Left ventricle myocardium inferior (tissue), 1 donor: ENCODE measurements around the gene DSCAML1. TPM values are rescaled to one million over a fixed set of nuclear protein-coding genes. Genes with fewer than 3 reads are reported as not detected.

Experiments
- DNase-seq: peaks from one replicate; pipeline ENCODE4 v3.0.0-alpha.2; 2020
- H3K27ac ChIP-seq: fragments of 200-600 bp; replicated peaks from 2 replicates; pipeline ENCODE4 v1.8.0; 2021
- H3K27me3 ChIP-seq: fragments of 200-600 bp; 2 replicates; pipeline ENCODE4 v1.8.0; 2021; ENCODE audit warnings: low read depth
- H3K36me3 ChIP-seq: fragments of 200-600 bp; 2 replicates; pipeline ENCODE4 v1.8.0; 2021
- H3K4me1 ChIP-seq: fragments of 200-600 bp; 2 replicates; pipeline ENCODE4 v1.8.0; 2021
- H3K4me3 ChIP-seq: fragments of 200-600 bp; 2 replicates; pipeline ENCODE4 v1.8.0; 2021; ENCODE audit warnings: mild to moderate bottlenecking, moderate library complexity
- H3K9me3 ChIP-seq: fragments of 200-600 bp; replicated peaks from 2 replicates; pipeline ENCODE4 v1.8.0; 2021
- CTCF ChIP-seq: fragments of 200-600 bp; IDR thresholded peaks from 2 replicates; pipeline ENCODE4 v1.8.0; 2021; ENCODE audit warnings: antibody characterized with exemption, mild to moderate bottlenecking, borderline replicate concordance
- intact Hi-C: fragments of 100-400 bp; cut with micrococcal nuclease; formaldehyde crosslinking; loops from one replicate; pipeline ENCODE4 v1.11.0; 2022
- total RNA-seq: library from RNA; stranded (reverse); fragmentation: NEBNext Ultra II Directional; extraction: Animal tissue kit (Norgen Biotek cat#: 25700); gene quantifications from one replicate; pipeline ENCODE4 v1.2.1, GENCODE V29; 2021
- donor health status: DM: no; HTN: yes; CAD: no; lungs with severe emphysema.

DSCAML1 gene
- total RNA-seq, 1 donor from 2014 or later, result 0.19 TPM

GRCh38 chr11:117385906-117386305 is 411.1 kb downstream of the DSCAML1 start:
- H3K27me3 ChIP-seq, result no peaks in the 10 kb centered on the region
- H3K4me1 ChIP-seq, result no peaks in the 10 kb centered on the region
- no peak overlapping the region for H3K27ac ChIP-seq
- H3K9me3 ChIP-seq, result no peaks in the 10 kb centered on the region
- no peak overlapping the region for H3K4me3 ChIP-seq
- intact Hi-C loops, result no loop called here
- TF ChIP-seq CTCF, result no peak
- DNase-seq, result no peak
- peaks cover 67% of the 10 kb centered on the region for H3K36me3 ChIP-seq

- no peaks in the 10 kb centered on the region for H3K27me3 ChIP-seq
- no peaks in the 10 kb centered on the region for H3K4me1 ChIP-seq
- TF ChIP-seq CTCF, result no peak
- peaks cover 67% of the 10 kb centered on the region for H3K36me3 ChIP-seq
- H3K9me3 ChIP-seq, result no peaks in the 10 kb centered on the region
- DNase-seq, result no peak
- no peak overlapping the region for H3K27ac ChIP-seq
- H3K4me3 ChIP-seq, result no peak overlapping the region
- intact Hi-C loops, result no loop called here
Observed at GRCh38 chr11:117385471-117385870, 411.5 kb downstream of the DSCAML1 start.

GRCh38 chr11:117384045-117384444 is 413.0 kb downstream of the DSCAML1 start:
- DNase-seq, result no peak
- H3K27ac ChIP-seq, result no peak overlapping the region
- intact Hi-C loops, result no loop called here
- H3K4me1 ChIP-seq, result peaks cover 13% of the 10 kb centered on the region
- H3K4me3 ChIP-seq, result no peak overlapping the region
- no peak for TF ChIP-seq CTCF
- peaks cover 66% of the 10 kb centered on the region for H3K36me3 ChIP-seq
- no peaks in the 10 kb centered on the region for H3K9me3 ChIP-seq
- no peaks in the 10 kb centered on the region for H3K27me3 ChIP-seq

- intact Hi-C loops, result no loop called here
- no peak for TF ChIP-seq CTCF
- Histone ChIP-seq H3K4me1 (peaks cover 21% of the 10 kb centered on the region), H3K36me3 (peaks cover 58% of the 10 kb centered on the region), H3K4me3 (no peak overlapping the region), H3K27me3 (no peaks in the 10 kb centered on the region), H3K9me3 (no peaks in the 10 kb centered on the region), H3K27ac (no peak overlapping the region)
- no peak for DNase-seq
Observed at GRCh38 chr11:117382746-117383145, 414.3 kb downstream of the DSCAML1 start.

GRCh38 chr11:117381481-117382387 is 415.3 kb downstream of the DSCAML1 start:
- Histone ChIP-seq H3K36me3 (peaks cover 48% of the 10 kb centered on the region), H3K4me3 (no peak overlapping the region), H3K4me1 (peaks cover 23% of the 10 kb centered on the region), H3K9me3 (no peaks in the 10 kb centered on the region), H3K27ac (no peak overlapping the region), H3K27me3 (no peaks in the 10 kb centered on the region)
- no peak for TF ChIP-seq CTCF
- intact Hi-C loops, result no loop called here
- DNase-seq, result no peak
